K562 (cell line): ENCODE data around the gene NFIC. TPM values are rescaled to one million over a fixed set of nuclear protein-coding genes. Genes with fewer than 3 reads are reported as not detected.

Source experiments
- ATAC-seq: fragments of 200-7000 bp; cut with Tn5 transposase; 3 replicates; pipeline ENCODE4 v1.9.1; 2020; ENCODE audit warnings: moderate library complexity
- BruUV-seq: library from RNA; stranded (reverse); fragments of 400-500 nt; replicated peaks from 2 replicates; lab custom pipeline; 2021; lab: Mats Ljungman, UMichigan
- CTCF ChIA-PET: fragments of 300-600 bp; formaldehyde crosslinking; extraction: SDS; loops from one replicate; lab custom pipeline; 2021; ENCODE audit warnings: low intra/inter-chr PET ratio; lab: Yijun Ruan, JAX
- POLR2A ChIA-PET: fragments of 300-600, 350-650 bp; sonication (Branson Sonifier 250); formaldehyde crosslinking; extraction: SDS; loops from one replicate; lab custom pipeline; 2021; ENCODE audit warnings: antibody characterized with exemption, inconsistent platforms; lab: Yijun Ruan, JAX
- DNase-seq, 4 experiments: peaks; one replicate each; pipeline versions ENCODE4 v3.0.0 to v3.0.0-alpha.2; 2011 to 2018; ENCODE audit warnings: low spot score in 3 of 4, mixed read lengths in 3 of 4; ENCODE audit errors: extremely low read depth in 1 of 4
- FAIRE-seq: peaks from 2 replicates; lab custom pipeline; 2011; peaks lifted over from hg19 to GRCh38; lab: Jason Lieb, UNC
- H2AFZ ChIP-seq: 2 replicates; pipeline ENCODE4 v1.6.0; 2011; ENCODE audit warnings: low read depth, low read length, control low read depth, inconsistent platforms
- H3K27ac ChIP-seq: fragments of 200-600 bp; 3 replicates; pipeline ENCODE4 v1.8.0; 2011; ENCODE audit warnings: low read depth, mild to moderate bottlenecking, control low read depth, inconsistent platforms, low read length, moderate library complexity, mixed read lengths; ENCODE audit errors: extremely low read depth
- H3K27me3 ChIP-seq, 2 experiments: fragments of 300-600 bp in 1 of 2; 2 replicates in 1 of 2; 3 replicates in 1 of 2; pipeline versions ENCODE4 v1.6.0 to v1.8.0; 2011; ENCODE audit warnings: inconsistent platforms in 2 of 2, low read length in 2 of 2, mild to moderate bottlenecking in 1 of 2, mixed read lengths in 1 of 2, moderate library complexity in 1 of 2; ENCODE audit not compliant: control insufficient read depth in 2 of 2, insufficient read depth in 2 of 2
- H3K36me3 ChIP-seq: fragments of 300-600 bp; 3 replicates; pipeline ENCODE4 v1.8.0; 2011; ENCODE audit warnings: mild to moderate bottlenecking, low read length, inconsistent platforms; ENCODE audit not compliant: control insufficient read depth, insufficient read depth
- H3K4me1 ChIP-seq, 2 experiments: fragments of 200-600 bp in 1 of 2; replicated peaks in 1 of 2; 2 replicates in 1 of 2; 3 replicates in 1 of 2; pipeline versions ENCODE4 v1.5.1 to v1.8.0; 2011; ENCODE audit warnings: inconsistent platforms in 2 of 2, low read length in 2 of 2, mild to moderate bottlenecking in 1 of 2, mixed read lengths in 1 of 2, moderate library complexity in 1 of 2; ENCODE audit not compliant: control insufficient read depth in 2 of 2, insufficient read depth in 2 of 2
- H3K4me2 ChIP-seq: 2 replicates; pipeline ENCODE4 v1.6.1; 2011; ENCODE audit warnings: low read length, control low read depth, inconsistent platforms, mixed read lengths; ENCODE audit not compliant: insufficient read depth
- H3K4me3 ChIP-seq: fragments of 200-600 bp; sonication (generic), shearing (Covaris generic); 2 replicates; pipeline ENCODE4 v1.5.1; 2016; ENCODE audit warnings: control low read depth, inconsistent platforms
- H3K79me2 ChIP-seq: fragments of 200-600 bp; 3 replicates; pipeline ENCODE4 v1.8.0; 2011; ENCODE audit warnings: low read length, inconsistent platforms; ENCODE audit not compliant: control insufficient read depth, insufficient read depth
- H3K9ac ChIP-seq, 2 experiments: 2 replicates each; pipeline versions ENCODE4 v1.6.0 to v1.6.1; 2011; ENCODE audit warnings: low read depth in 2 of 2, low read length in 2 of 2, control low read depth in 1 of 2, inconsistent platforms in 1 of 2, mild to moderate bottlenecking in 1 of 2, mixed read lengths in 1 of 2; ENCODE audit not compliant: insufficient read depth in 1 of 2
- H3K9me1 ChIP-seq: one replicate; pipeline ENCODE4 v1.6.0; 2011; ENCODE audit warnings: inconsistent platforms, mild to moderate bottlenecking, low read length, moderate library complexity; ENCODE audit not compliant: control insufficient read depth, insufficient read depth
- H3K9me3 ChIP-seq: replicated peaks from 2 replicates; pipeline ENCODE4 v1.5.1; 2011; ENCODE audit warnings: low read depth, low read length, inconsistent platforms; ENCODE audit not compliant: control insufficient read depth, insufficient read depth
- H4K20me1 ChIP-seq: replicated peaks from 2 replicates; pipeline ENCODE4 v1.6.1; 2011; ENCODE audit warnings: low read length, inconsistent platforms, mixed read lengths; ENCODE audit not compliant: control insufficient read depth, insufficient read depth
- KAT7 ChIP-seq: sonication (generic); formaldehyde crosslinking; IDR thresholded peaks from 2 replicates; pipeline ENCODE4 v1.8.0; 2022; ENCODE audit warnings: missing genetic modification reagents, mild to moderate bottlenecking, borderline replicate concordance
- PBX2 ChIP-seq, 2 experiments: IDR thresholded peaks in 1 of 2; conservative IDR thresholded peaks in 1 of 2; 2 replicates each; pipeline ENCODE4 v1.6.1; 2016; ENCODE audit warnings: low read depth in 2 of 2, mild to moderate bottlenecking in 1 of 2, missing compliant biosample characterization in 1 of 2, missing genetic modification characterization in 1 of 2, moderate library complexity in 1 of 2
- POLR2H ChIP-seq: IDR thresholded peaks from 2 replicates; pipeline ENCODE4 v1.6.1; 2016; ENCODE audit warnings: missing genetic modification characterization, low read depth, mild to moderate bottlenecking, control low read depth, missing compliant biosample characterization, moderate library complexity
- PPARD ChIP-seq: fragments of 250-450 bp; sonication (Bioruptor Pico); IDR thresholded peaks from 2 replicates; pipeline ENCODE4 v1.8.0; 2022; ENCODE audit warnings: inconsistent platforms, mild to moderate bottlenecking, moderate library complexity
- RBM14 ChIP-seq: fragments of 200-400 bp; formaldehyde crosslinking; IDR thresholded peaks from 2 replicates; pipeline ENCODE4 v1.6.1; 2018; ENCODE audit warnings: low read depth, mild to moderate bottlenecking, low read length, moderate library complexity, borderline replicate concordance; ENCODE audit not compliant: insufficient read depth
- REST ChIP-seq, 2 experiments: fragments of 450-650 bp; formaldehyde crosslinking in 1 of 2; IDR thresholded peaks; 2 replicates each; pipeline versions ENCODE4 v1.4.0 to v1.6.1; 2014 to 2020; ENCODE audit warnings: mild to moderate bottlenecking in 2 of 2, borderline replicate concordance in 1 of 2, low read depth in 1 of 2
- USF2 ChIP-seq: sonication (generic); formaldehyde crosslinking; IDR thresholded peaks from 2 replicates; pipeline ENCODE4 v1.5.0; 2020; ENCODE audit warnings: missing genetic modification reagents
- ZNF551 ChIP-seq: fragments of 250-450 bp; sonication (Bioruptor Pico); IDR thresholded peaks from 2 replicates; pipeline ENCODE4 v1.5.0; 2021; ENCODE audit warnings: mild to moderate bottlenecking, moderate library complexity
- WGBS: fragments of 100-300 bp; shearing (Covaris generic); methylation state at CpG from one replicate; pipeline ENCODE4 v1.1.6; 2016; ENCODE audit warnings: low coverage, mixed read lengths; ENCODE audit not compliant: insufficient coverage; ENCODE audit errors: missing lambda C conversion rate; 5-methylcytosine and 5-hydroxymethylcytosine counted together
- in situ Hi-C: fragments of 300-500 bp; cut with MboI; formaldehyde crosslinking; loops from 4 replicates; pipeline ENCODE4 v1.15.0; 2018; ENCODE audit warnings: inconsistent platforms, mixed read lengths
- intact Hi-C: fragments of 100-400 bp; cut with micrococcal nuclease; formaldehyde crosslinking; loops from 2 replicates; pipeline ENCODE4 v1.14.2; 2022
- polyA plus RNA-seq, 8 experiments: library from polyadenylated mRNA; depleted of rRNA in 4 of 8; stranded (reverse) in 5 of 8; unstranded in 3 of 8; fragments of >200 nt; fragmentation: Nextera tagmentation in 2 of 8; fragmentation: Illumina TruSeq in 1 of 8; extraction: Ambion mirVana in 2 of 8; extraction: Trizol in 1 of 8; gene quantifications; 2 replicates each; pipeline versions ENCODE4 v1.2.1 to v1.2.3, GENCODE V29; 2011 to 2014; ENCODE audit warnings: inconsistent platforms in 1 of 8, missing spikeins in 1 of 8
- total RNA-seq, 7 experiments: library from RNA; depleted of rRNA in 6 of 7; stranded (reverse); fragments of >200 nt in 6 of 7; fragmentation: Illumina TruSeq in 2 of 7; extraction: Trizol in 2 of 7; gene quantifications; 2 replicates each; pipeline versions ENCODE4 v1.2.1 to v1.2.3, GENCODE V29; 2011 to 2021; ENCODE audit warnings: low replicate concordance in 1 of 7

NFIC gene
- total and polyA plus RNA-seq, 9 of the 15 experiments (the other 6 are each of a cell fraction or from before 2014, with no cell fraction given) = 0.71 to 62.1 (median 6.9) TPM

GRCh38 chr19:3512562-3513228 is 146.3 kb downstream of the NFIC start:
- POLR2A ChIA-PET = interaction anchor here (0.5 to 1.8 kb wide), 5 partner anchors 8 to 210 kb away, joined by 3 to 7 read pairs (median 3); no protein-coding TSS in a partner anchor
- no peak for FAIRE-seq
- intact Hi-C loops = no loop called here
- TF ChIP-seq PPARD (CRISPR knock-in tag) (no peak), PBX2 (CRISPR knock-in tag; IDR thresholded peaks at IDR 0.05; ENCODE audit: low read depth) (no peak), PBX2 (tag; conservative IDR thresholded peaks at IDR 0.05; ENCODE audit: low read depth) (no peak), ZNF551 (no peak), POLR2H (no peak), REST (IDR thresholded peaks at IDR 0.05; ENCODE audit: borderline replicate concordance) (no peak), REST (CRISPR knock-in tag; IDR thresholded peaks at IDR 0.05; ENCODE audit: low read depth) (no peak), USF2 (CRISPR knock-in tag) (no peak), RBM14 (no peak), KAT7 (CRISPR knock-in tag) (no peak)

More at GRCh38 chr19:3512562-3513228, 146.3 kb downstream of the NFIC start:
- H3K27me3 ChIP-seq = no peaks in the 10 kb centered on the region
- DNase-seq (no peak), ATAC-seq (no peak)
- H3K9me1 ChIP-seq = peaks cover 13% of the 10 kb centered on the region
- H3K27ac ChIP-seq = no peak overlapping the region
- no TSS peak for BruUV-seq
- H3K9ac ChIP-seq = no peak overlapping the region
- peaks cover 85% of the 10 kb centered on the region for H3K79me2 ChIP-seq
- H3K4me1 ChIP-seq = peaks cover 11 to 77% of the 10 kb centered on the region in 2 experiments; a peak in 4 of 5 replicates
- H3K36me3 ChIP-seq = peaks cover 38% of the 10 kb centered on the region; the same call in 2 of the 3 replicates
- in situ Hi-C loops = no loop called here
- no peaks in the 10 kb centered on the region for H3K9me3 ChIP-seq
- peaks cover 67% of the 10 kb centered on the region for H4K20me1 ChIP-seq
- H2AFZ ChIP-seq = no peak overlapping the region
- no peak overlapping the region for H3K4me2 ChIP-seq
- 86% methylated on average over 11 of the region's 17 CpGs for WGBS
- CTCF ChIA-PET = no interaction called here
- no peak overlapping the region for H3K4me3 ChIP-seq
